ENCODE results near the gene BCL7A.
A peak's percentile ranks its signal among the peaks of the same experiment; 100 is the strongest.

DNA sequence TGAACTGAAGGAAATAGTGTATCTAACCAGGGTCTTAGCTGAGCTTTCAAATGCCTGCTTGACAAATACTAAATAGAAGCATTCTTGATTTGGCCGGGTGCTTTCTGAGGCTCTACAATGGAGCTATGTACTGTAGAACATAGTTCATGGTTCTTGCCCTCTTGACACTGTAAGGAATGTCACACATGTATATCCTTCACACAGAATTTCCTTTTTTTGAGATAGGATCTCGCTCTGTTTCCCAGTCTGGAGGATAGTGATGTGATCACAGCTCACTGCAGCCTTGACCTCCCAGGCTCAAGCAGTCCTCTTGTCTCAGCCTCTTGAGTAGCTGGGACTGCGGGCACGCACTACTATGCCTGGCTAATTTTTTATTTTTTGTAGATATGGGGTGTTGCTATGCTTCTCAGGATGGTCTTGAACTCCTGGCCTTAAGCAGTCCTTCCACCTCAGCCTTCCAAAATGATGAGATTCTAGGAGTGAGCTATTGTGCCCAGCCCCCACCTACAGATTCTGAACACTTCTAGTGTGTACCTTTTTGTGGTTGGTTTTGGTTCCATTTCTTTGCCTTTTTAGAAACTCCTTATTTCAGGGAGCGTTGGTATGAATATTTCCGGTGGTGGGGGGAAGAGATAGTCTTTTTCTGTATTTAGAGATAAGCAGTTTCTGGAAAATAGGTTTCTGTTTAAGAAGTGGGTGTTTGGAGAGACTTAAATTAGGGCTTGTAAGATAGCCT lies 61.1 kb downstream of the BCL7A start:
- TF ChIP-seq NFIC (IDR thresholded peaks at IDR 0.05) = peak; percentile 44; the same call in 1 of the 2 replicates
- TF ChIP-seq, protein P1, sequence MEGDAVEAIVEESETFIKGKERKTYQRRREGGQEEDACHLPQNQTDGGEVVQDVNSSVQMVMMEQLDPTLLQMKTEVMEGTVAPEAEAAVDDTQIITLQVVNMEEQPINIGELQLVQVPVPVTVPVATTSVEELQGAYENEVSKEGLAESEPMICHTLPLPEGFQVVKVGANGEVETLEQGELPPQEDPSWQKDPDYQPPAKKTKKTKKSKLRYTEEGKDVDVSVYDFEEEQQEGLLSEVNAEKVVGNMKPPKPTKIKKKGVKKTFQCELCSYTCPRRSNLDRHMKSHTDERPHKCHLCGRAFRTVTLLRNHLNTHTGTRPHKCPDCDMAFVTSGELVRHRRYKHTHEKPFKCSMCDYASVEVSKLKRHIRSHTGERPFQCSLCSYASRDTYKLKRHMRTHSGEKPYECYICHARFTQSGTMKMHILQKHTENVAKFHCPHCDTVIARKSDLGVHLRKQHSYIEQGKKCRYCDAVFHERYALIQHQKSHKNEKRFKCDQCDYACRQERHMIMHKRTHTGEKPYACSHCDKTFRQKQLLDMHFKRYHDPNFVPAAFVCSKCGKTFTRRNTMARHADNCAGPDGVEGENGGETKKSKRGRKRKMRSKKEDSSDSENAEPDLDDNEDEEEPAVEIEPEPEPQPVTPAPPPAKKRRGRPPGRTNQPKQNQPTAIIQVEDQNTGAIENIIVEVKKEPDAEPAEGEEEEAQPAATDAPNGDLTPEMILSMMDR (IDR thresholded peaks at IDR 0.05 in 2 of 3, conservative IDR thresholded peaks at IDR 0.05 in 1 of 3; ENCODE audit: insufficient read depth in 2 of 3, low read depth in 1 of 3, low read length in 3 of 3) = no peak
- no peak for TF ChIP-seq HDGF (IDR thresholded peaks at IDR 0.05)
- TF ChIP-seq FOXJ3 (CRISPR knock-in tag; IDR thresholded peaks at IDR 0.05) = no peak
- no peak for TF ChIP-seq TCF7 (IDR thresholded peaks at IDR 0.05; ENCODE audit: borderline replicate concordance)
- TF ChIP-seq SMAD1 (IDR thresholded peaks at IDR 0.05; ENCODE audit: low read depth, low read length, partially characterized antibody) = no peak
- no peak for TF ChIP-seq POLR2A (conservative IDR thresholded peaks at IDR 0.05)
